ENCODE measurements around the gene LCN12.
"Not testable (repeated sequence)": the region's sequence is repeated elsewhere in the genome, so short reads cannot be mapped to it uniquely, and the experiment has no call there.

Gene LCN12

GRCh38 chr9:136991993-136992818, 40.1 kb downstream of the LCN12 start, which contains the start of gene PAXX:
Gene PAXX, plus strand, starts transcription at chr9:136992422. Its CDS starts 22 bp downstream, at chr9:136992444.
- DNase-seq: peak; percentile 57 to 78

- DNase-seq: no peak
Measured at GRCh38 chr9:136992819-136993369, 40.8 kb downstream of the LCN12 start.

- no peak for DNase-seq
Measured at GRCh38 chr9:136994180-136994887, 42.3 kb downstream of the LCN12 start.

- no peak for DNase-seq
Measured at GRCh38 chr9:136994888-136995230, 42.8 kb downstream of the LCN12 start.

GRCh38 chr9:136995362-136995761, 43.3 kb downstream of the LCN12 start:
- DNase-seq: no peak

- no peak for DNase-seq
Measured at GRCh38 chr9:136995772-136996311, 43.8 kb downstream of the LCN12 start.

- no peak for DNase-seq
Measured at GRCh38 chr9:136996361-136997292, 44.6 kb downstream of the LCN12 start, which contains the start of gene CLIC3. Gene CLIC3, minus strand, starts transcription at chr9:136996568. Its CDS starts 25 bp downstream, at chr9:136996543.

GRCh38 chr9:136997371-136997770, 45.3 kb downstream of the LCN12 start:
- no peak for DNase-seq

- no peak for DNase-seq
Measured at GRCh38 chr9:136997830-136998234, 45.8 kb downstream of the LCN12 start.

- peak; percentile 91 to 92 for DNase-seq
Measured at GRCh38 chr9:137000177-137000930, 48.3 kb downstream of the LCN12 start.

- no peak for DNase-seq
Measured at GRCh38 chr9:137001857-137002645, 50.0 kb downstream of the LCN12 start.

- DNase-seq: no peak
Measured at GRCh38 chr9:137002646-137003041, 50.6 kb downstream of the LCN12 start.

- not testable (repeated sequence) for DNase-seq
Measured at GRCh38 chr9:137004285-137004684, 52.2 kb downstream of the LCN12 start.

All from AML-193 (cell line).